GM21447 (cell line): ENCODE measurements around the gene NPHP4.
"Not testable (repeated sequence)": the region's sequence is repeated elsewhere in the genome, so short reads cannot be mapped to it uniquely, and the experiment has no call there.

Experiments used
- ATAC-seq: cut with Tn5 transposase; IDR thresholded peaks from one replicate; pipeline ENCODE4 v1.9.1; 2021; ENCODE audit not compliant: unreplicated experiment

NPHP4 gene

DNA sequence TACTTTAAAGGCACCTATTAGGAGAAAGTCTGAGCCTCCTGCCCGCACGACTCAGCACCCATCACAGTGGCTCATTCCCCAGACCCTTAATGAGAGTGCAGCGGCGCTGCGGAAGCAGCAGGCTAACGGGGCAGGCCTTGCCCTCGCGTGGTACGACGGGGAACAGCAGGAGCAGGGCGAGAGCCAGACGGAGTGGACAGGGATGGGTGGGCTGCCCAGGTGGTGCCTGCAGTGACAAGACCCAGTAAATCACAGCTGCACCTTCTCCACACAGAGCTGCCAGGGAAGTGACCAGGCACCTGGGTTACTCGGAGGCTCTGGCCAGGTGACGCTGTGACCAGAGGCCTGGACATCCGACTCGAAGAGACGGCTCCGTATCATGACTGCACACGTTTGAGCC, 131.9 kb downstream of the NPHP4 start:
- no peak for ATAC-seq

DNA sequence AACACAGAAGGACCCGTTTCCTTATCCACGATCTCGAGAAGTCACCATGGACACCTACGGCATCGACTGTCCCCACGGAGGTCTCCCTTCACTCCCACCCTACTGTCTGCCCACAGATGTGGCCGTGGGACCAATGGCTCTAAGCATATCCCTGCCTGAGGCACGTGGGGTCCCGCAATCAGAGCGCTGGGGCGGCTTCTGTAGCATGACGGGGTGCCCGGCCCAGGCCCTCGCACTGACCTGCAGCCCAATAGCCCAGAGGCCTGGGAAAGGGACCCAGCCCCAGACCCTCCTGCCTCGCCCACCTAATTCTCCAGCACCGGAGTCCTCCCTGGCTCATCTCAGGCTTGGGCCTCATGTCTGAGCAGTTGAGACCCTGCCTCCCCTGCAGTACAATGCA, 132.5 kb downstream of the NPHP4 start:
- no peak for ATAC-seq

DNA sequence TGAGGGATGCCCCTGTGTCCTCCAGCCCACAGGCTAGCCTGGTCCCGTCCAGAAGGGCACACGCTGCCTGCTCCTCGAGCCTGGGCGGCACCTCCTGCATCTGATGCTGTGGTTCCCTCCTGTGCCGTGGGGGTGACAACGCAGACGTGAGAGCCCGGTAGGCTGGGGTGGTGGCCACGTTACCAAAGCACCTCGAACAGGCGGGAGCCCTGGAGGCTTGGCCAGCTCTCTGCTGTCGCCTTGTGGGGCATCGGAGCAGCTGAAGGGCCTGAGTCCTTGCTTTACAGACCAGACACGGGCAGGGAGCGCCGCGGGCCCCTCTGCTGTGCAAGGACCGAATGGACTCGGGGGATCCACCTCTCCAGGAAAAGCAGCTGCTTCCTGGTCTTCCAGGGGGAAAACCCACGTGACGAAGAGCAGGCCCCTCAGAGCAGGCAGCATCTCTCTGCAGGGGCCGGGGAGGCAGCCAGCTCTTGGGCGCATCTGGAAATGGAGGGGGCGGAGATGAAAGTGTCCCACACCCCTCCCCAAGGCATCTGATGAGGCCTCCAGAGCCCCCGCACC, 133.3 kb downstream of the NPHP4 start:
- no peak for ATAC-seq

DNA sequence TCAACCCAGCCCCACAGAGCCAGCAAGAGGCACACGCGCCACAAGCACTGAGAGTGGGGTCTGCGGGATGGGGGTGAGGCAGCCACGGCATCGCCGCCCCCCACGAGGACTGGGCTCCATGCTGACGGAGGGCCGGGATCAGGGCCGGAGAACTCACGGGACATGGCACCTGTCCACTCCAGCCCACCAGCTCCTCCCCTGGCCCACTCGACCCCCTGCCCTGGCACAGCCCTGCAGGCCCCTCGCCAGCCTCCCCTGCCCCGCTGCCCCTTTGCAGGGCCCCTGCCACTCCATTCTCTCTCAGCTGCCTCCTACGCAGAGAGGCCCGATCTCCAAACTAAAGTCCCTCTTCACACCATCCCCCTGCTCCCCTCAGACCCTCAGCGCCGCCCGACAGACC, 134.0 kb downstream of the NPHP4 start:
- no peak for ATAC-seq

DNA sequence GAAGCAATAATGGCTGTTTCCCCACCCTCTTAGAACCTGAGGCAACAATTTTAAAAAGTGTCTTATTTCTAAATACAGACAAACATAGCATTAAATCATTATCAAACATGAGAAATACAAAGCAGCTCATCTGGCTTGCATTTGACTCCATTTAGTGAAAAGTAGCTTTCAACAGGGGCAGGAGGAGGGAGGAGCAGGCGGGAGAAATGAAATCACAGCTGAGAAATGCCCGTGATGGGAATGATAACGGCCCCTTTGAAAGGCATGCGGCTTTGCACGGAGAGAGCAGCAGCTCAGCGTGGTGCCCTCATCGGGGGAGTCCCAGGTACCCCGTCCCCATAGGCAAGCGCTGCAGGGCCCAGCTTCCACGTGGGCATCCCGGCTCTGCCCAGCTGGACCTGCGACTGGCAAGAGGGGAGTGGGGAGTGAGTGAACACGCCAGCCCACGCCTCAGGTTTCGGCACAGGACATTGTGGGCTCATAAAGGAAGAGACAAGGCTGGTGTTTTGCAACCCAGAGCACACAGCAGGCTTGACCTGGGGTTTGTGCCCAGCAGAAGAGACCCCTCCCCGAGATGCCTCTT, 134.6 kb downstream of the NPHP4 start:
- ATAC-seq, result no peak

- ATAC-seq, result no peak
Observed at GRCh38 chr1:5857011-5857410, 135.2 kb downstream of the NPHP4 start.

GRCh38 chr1:5856246-5856815, 135.9 kb downstream of the NPHP4 start:
- ATAC-seq, result no peak

DNA sequence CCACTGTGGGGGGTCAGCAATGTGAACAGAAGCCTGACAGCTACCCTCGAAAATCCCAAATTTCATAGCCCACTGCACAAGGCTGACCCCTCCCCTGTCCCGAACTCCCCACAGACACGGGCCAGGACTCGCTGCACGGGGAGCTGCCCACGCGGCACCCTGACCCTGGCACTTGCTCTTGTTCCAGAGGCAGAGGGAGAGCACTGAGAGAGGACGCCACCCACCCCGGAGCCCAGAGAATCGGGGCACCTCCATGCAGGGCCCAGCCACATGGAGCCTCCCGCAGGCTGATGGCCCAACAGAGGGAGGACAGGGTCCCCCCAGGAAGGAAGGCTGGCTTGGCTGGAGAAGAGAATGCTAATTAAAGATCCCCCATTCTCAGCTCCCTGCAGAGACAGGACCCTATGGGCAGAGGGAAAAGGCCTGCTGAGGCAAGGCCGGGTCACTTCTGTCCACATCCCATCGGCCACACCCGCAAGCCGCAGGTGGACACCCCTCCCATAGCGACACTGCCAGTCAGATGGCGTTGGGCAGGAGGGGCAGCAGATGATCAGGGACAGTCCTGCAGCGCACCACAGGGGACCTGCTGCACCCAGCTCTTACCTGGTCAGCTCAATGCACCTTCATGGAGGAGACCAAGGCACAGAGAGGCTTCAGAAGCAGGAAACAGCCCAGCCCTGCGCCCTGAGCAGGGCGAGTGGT, 136.9 kb downstream of the NPHP4 start:
- no peak for ATAC-seq

GRCh38 chr1:5854754-5855153, 137.5 kb downstream of the NPHP4 start:
- ATAC-seq, result no peak

- ATAC-seq, result not testable (repeated sequence)
Observed at GRCh38 chr1:5853858-5854257, 138.4 kb downstream of the NPHP4 start.

- ATAC-seq, result no peak
Observed at GRCh38 chr1:5850503-5850902, 141.7 kb downstream of the NPHP4 start.

DNA sequence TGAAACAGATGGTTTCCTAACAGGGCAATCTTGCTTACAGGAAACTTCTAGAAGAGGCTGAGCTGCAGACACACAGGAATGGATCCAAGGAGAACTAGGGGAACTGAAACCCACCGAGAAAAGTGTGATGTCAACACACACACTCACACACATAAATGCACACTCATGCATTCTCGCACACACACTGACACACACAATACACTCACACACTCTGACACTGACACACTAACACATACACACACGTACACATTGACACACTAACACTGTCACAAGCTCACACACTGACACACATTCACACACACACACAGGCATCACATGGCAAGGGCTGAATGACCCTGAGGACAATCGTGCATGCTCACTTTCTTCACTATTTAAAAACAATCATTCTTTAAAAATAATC, 142.7 kb downstream of the NPHP4 start:
- no peak for ATAC-seq

- no peak for ATAC-seq
Observed at GRCh38 chr1:5847013-5847659, 145.1 kb downstream of the NPHP4 start.

DNA sequence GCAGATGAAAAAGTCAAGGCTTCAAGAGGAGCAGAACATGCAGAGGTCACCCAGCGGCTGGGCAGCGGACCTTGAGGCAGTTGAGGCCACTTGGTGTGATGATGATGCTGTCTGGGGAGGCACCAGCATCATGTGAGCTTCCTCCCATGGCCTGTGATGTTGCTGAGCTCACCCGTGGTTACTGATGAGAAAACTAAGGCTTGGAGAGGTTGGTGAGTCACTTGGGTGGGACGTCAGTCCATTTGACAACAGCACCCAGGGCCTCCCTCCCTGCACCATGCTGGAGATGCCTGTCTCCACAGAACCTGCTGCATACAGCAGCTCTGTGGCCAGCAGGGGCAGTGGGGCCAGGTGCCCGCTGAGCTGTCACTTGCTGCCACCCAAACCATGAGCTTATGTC, 146.8 kb downstream of the NPHP4 start:
- no peak for ATAC-seq

DNA sequence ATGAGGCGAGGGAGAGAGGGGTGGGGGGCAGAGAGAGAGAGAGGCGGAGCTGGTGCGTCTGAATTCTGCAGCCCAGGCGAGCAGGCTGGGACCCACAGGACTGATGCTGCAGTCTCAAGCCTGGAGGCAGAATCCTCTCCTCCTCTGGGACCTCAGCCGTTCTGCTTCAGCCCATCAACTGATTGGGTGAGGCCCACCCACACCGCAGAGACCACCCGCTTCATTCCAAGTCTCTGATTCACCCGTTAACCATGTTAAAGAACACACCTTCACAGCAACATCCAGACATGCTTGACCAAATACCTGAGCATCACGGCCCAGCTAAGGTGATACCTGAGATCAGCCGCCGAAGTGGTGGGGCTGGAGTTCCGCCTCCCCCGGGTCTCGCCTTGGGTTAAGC, 147.8 kb downstream of the NPHP4 start:
- no peak for ATAC-seq

DNA sequence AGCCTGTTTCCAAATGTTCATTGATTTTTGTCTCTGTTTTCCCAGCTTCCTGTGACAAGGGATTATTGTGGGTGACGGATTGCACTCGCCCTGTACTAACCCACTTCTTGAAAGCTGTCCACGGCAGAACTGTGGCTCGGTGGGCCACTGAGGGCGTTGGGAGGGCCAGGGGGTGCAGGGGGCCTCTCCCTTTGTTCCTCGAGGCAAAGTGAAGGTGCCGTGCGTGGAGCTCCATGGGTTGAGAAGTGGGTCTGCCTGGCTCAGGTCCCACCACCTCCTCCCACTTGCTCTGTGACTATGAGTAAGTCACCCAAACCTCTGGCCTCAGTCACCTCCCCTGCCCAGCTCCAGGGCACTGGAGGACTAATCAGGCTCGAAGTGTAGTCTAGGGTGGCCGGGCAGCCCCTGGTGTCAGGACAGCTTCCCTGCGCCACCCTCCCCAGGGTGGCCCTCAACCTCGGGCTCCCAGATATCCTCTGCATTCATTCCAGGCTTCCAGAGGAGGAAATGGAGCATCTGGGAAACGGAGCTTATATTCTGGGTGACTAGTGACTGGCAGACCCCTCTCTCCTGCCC, 148.6 kb downstream of the NPHP4 start:
- no peak for ATAC-seq

- no peak for ATAC-seq
Observed at GRCh38 chr1:5842679-5843078, 149.5 kb downstream of the NPHP4 start.

DNA sequence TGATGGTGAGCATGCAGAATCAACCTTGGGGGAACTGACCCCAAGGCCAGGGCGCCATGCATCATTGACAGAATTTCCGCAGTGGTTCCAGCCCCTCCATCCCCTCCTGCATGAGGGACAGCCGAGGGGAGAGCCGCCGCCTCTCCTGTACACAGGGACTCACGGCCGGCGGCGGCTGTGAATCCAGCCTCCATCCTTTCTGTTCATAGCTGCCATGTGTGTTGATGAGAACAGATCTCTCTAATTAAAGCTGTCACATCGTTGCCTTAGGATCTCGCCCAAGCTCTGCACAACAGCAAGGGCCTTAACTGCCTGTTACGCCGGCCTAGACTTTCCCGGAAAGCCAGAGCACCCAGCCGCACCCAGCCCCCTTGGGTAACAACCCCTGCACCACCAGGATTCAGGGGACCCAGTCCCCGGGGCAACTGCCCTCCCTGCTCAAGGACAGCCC, 151.6 kb downstream of the NPHP4 start:
- ATAC-seq, result no peak

DNA sequence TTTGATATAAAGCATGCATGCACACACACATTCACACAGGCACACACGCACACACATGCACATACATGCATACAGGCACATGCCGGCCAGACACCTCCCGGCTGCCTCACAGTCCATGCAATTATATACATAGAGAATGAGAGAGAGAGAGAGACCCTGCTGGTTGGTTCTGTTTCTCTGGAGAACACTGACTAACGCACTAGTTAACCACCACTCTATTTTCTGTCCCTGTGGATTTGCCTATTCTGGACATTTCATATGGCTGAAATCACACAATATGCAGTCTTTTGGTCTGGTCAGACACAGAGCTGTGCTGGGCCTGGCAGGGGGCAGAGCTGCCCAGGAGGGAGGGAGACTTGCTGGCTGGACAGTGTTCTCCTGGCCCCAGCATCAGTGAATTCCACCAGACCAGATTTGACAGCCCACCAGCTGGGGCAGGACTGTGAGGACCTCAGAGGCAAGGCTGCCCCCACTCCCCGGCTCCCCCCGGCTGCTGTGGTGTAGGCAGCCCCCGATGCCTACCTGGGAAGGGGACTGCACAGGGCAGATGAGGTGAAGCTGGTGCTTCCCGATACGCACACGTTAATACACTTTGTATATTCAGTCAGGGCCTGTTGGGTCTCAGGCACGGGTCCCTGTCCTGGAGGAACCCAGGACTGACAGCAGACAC, 152.2 kb downstream of the NPHP4 start:
- ATAC-seq, result no peak

DNA sequence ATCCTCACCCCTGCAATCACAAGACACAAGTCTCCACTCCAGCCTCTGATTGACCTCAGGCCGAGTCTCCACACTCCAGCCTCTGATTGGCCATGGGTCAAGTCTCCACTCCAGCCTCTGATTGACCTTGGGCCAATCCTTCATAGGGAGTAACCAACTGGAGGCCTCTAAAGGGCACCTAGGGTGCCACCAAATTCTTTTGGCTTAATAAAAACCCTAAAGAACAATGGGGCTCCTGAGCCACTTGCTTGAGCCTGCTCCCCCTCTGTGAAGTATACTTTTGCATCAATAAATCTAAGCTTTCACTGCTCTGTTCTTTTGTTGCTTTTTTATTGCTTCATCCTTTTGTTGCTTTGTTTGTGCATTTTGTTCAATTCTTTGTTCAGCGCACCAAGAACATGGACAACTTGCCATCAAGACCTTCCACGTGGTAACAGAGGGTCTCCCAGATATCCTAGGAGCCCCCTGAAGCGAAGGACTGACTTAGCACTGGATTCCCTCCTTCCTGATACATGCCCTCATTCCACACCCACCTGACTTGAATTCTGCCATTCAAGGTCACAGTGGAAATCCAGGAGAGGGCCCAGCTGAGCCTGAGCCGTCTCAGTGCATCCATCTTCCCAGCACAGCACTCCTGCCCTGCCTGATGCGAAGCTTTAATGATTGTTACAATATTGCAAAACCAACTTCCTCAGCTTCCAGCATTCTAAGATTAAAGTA, 152.9 kb downstream of the NPHP4 start:
- ATAC-seq, result no peak
